ENCODE measurements around the gene ARL15. TPM values are rescaled to one million over a fixed set of nuclear protein-coding genes. Genes with fewer than 3 reads are reported as not detected.
"Not testable (repeated sequence)": the region's sequence is repeated elsewhere in the genome, so short reads cannot be mapped to it uniquely, and the experiment has no call there.

ARL15 gene
- total RNA-seq (2021), result 0.33 and 0.50 TPM in 2 replicates
- percentile 27 among the genes with signal in this experiment for Bru-seq, nascent RNA
- percentile 34 among the genes with signal in this experiment for BruChase-seq, experiment 1, labeled RNA remaining after a 2-hour chase
- percentile 23 among the genes with signal in this experiment for BruChase-seq, experiment 2, labeled RNA remaining after a 6-hour chase
- long read RNA-seq, result 0 reads

GRCh38 chr5:54310433-54311175 is at the start of gene ARL15:
ARL15 (minus strand) TSS chr5:54310573.
- peaks cover 11% of the 10 kb centered on the region; the same call in 1 of the 2 replicates for H3K4me1 ChIP-seq (replicated peaks; ENCODE audit: insufficient read depth)
- H3K27ac ChIP-seq, result no peak within 1 kb of the TSS
- ChIA-PET POLR2A (ENCODE audit: unreplicated experiment) (interaction anchor here (0.6 kb wide), 1 partner anchor 529 kb away, joined by 9 read pairs; no protein-coding TSS in a partner anchor), CTCF (interaction anchor here (0.6 to 0.7 kb wide), 3 partner anchors 25 to 719 kb away, joined by 3 to 5 read pairs (median 4); no protein-coding TSS in a partner anchor)
- TF ChIP-seq EZH2 (IDR thresholded peaks at IDR 0.05; ENCODE audit: low read depth) (no peak), CTCF (conservative IDR thresholded peaks at IDR 0.05) (0 out of 2 replicates have a peak, but pooled peaks have one; percentile 15)
- H3K9me3 ChIP-seq (ENCODE audit: insufficient read depth, low read depth), result no peaks in the 10 kb centered on the region
- no peaks in the 10 kb centered on the region for H3F3A ChIP-seq (ENCODE audit: insufficient read depth, low read depth)
- no peaks in the 10 kb centered on the region for H3K36me3 ChIP-seq (ENCODE audit: low read depth)
- no peaks in the 10 kb centered on the region for H3K79me2 ChIP-seq (ENCODE audit: low read depth)
- peak within 1 kb of the TSS; percentile 96 for H2AFZ ChIP-seq
- no peaks in the 10 kb centered on the region for H3K9me2 ChIP-seq (ENCODE audit: insufficient read depth)
- intact Hi-C loops (cut with micrococcal nuclease; ENCODE audit: unreplicated experiment), result loop anchor here (10.0 kb wide), 1 partner anchor 204 kb away; the partner anchor contains the start of gene SNX18
- H3K27me3 ChIP-seq (ENCODE audit: insufficient read depth, low read depth), result no peaks in the 10 kb centered on the region
- H4K20me1 ChIP-seq (ENCODE audit: insufficient read depth), result no peaks in the 10 kb centered on the region
- BruUV-seq (replicated peaks), result TSS peak; percentile 91
- DNase-seq, result peak; percentile 82 to 89
- H3K4me3 ChIP-seq, result peak within 1 kb of the TSS; percentile 65
- H3K4me2 ChIP-seq, result peak within 1 kb of the TSS; percentile 90

- CTCF ChIA-PET, result no interaction called here
- intact Hi-C loops (cut with micrococcal nuclease; ENCODE audit: unreplicated experiment), result no loop called here
- H3K36me3 ChIP-seq (ENCODE audit: low read depth), result no peaks in the 10 kb centered on the region
- no TSS peak for BruUV-seq (replicated peaks)
- DNase-seq, result no peak
- H4K20me1 ChIP-seq (ENCODE audit: insufficient read depth), result no peaks in the 10 kb centered on the region
- POLR2A ChIA-PET (ENCODE audit: unreplicated experiment), result no interaction called here
- H3K4me2 ChIP-seq, result no peak overlapping the region
- no peaks in the 10 kb centered on the region for H3K9me3 ChIP-seq (ENCODE audit: insufficient read depth, low read depth)
- no peak overlapping the region for H3K27ac ChIP-seq
- no peaks in the 10 kb centered on the region for H3K4me1 ChIP-seq (replicated peaks; ENCODE audit: insufficient read depth)
- TF ChIP-seq CTCF (conservative IDR thresholded peaks at IDR 0.05) (no peak), EZH2 (IDR thresholded peaks at IDR 0.05; ENCODE audit: low read depth) (no peak)
- no peaks in the 10 kb centered on the region for H3K9me2 ChIP-seq (ENCODE audit: insufficient read depth)
- H3K79me2 ChIP-seq (ENCODE audit: low read depth), result no peaks in the 10 kb centered on the region
- no peak overlapping the region for H2AFZ ChIP-seq
- H3F3A ChIP-seq (ENCODE audit: insufficient read depth, low read depth), result no peaks in the 10 kb centered on the region
- no peaks in the 10 kb centered on the region for H3K27me3 ChIP-seq (ENCODE audit: insufficient read depth, low read depth)
- no peak overlapping the region for H3K4me3 ChIP-seq
Observed at GRCh38 chr5:54360089-54360488, 49.7 kb upstream of the ARL15 start.

- H3F3A ChIP-seq (ENCODE audit: insufficient read depth, low read depth), result no peaks in the 10 kb centered on the region
- no peaks in the 10 kb centered on the region for H3K9me3 ChIP-seq (ENCODE audit: insufficient read depth, low read depth)
- H3K4me2 ChIP-seq, result no peak overlapping the region
- H3K36me3 ChIP-seq (ENCODE audit: low read depth), result no peaks in the 10 kb centered on the region
- H3K27ac ChIP-seq, result no peak overlapping the region
- POLR2A ChIA-PET (ENCODE audit: unreplicated experiment), result no interaction called here
- BruUV-seq (replicated peaks), result no TSS peak
- no peaks in the 10 kb centered on the region for H3K27me3 ChIP-seq (ENCODE audit: insufficient read depth, low read depth)
- no peak overlapping the region for H3K4me3 ChIP-seq
- H4K20me1 ChIP-seq (ENCODE audit: insufficient read depth), result no peaks in the 10 kb centered on the region
- H3K9me2 ChIP-seq (ENCODE audit: insufficient read depth), result no peaks in the 10 kb centered on the region
- H3K79me2 ChIP-seq (ENCODE audit: low read depth), result no peaks in the 10 kb centered on the region
- no peak overlapping the region for H2AFZ ChIP-seq
- intact Hi-C loops (cut with micrococcal nuclease; ENCODE audit: unreplicated experiment), result no loop called here
- CTCF ChIA-PET, result no interaction called here
- DNase-seq, result no peak
- H3K4me1 ChIP-seq (replicated peaks; ENCODE audit: insufficient read depth), result no peaks in the 10 kb centered on the region
- TF ChIP-seq EZH2 (IDR thresholded peaks at IDR 0.05; ENCODE audit: low read depth), result no peak
- no peak for TF ChIP-seq CTCF (conservative IDR thresholded peaks at IDR 0.05)
Observed at GRCh38 chr5:54357408-54358058, 47.2 kb upstream of the ARL15 start.

- H3F3A ChIP-seq (ENCODE audit: insufficient read depth, low read depth); H3K36me3 ChIP-seq (ENCODE audit: low read depth); H3K27ac ChIP-seq; POLR2A ChIA-PET (ENCODE audit: unreplicated experiment); H3K4me1 ChIP-seq (replicated peaks; ENCODE audit: insufficient read depth); H3K4me2 ChIP-seq; H4K20me1 ChIP-seq (ENCODE audit: insufficient read depth); CTCF ChIA-PET; H3K4me3 ChIP-seq; H3K9me3 ChIP-seq (ENCODE audit: insufficient read depth, low read depth); H3K9me2 ChIP-seq (ENCODE audit: insufficient read depth); H2AFZ ChIP-seq; H3K27me3 ChIP-seq (ENCODE audit: insufficient read depth, low read depth); DNase-seq; H3K79me2 ChIP-seq (ENCODE audit: low read depth); intact Hi-C loops (cut with micrococcal nuclease; ENCODE audit: unreplicated experiment); BruUV-seq (replicated peaks): not testable (repeated sequence)
Observed at GRCh38 chr5:54353933-54354564, 43.7 kb upstream of the ARL15 start.
